IMR-90 (cell line): ENCODE results near the gene KANSL3. TPM values are rescaled to one million over a fixed set of nuclear protein-coding genes. Genes with fewer than 3 reads are reported as not detected.
A peak's percentile ranks its signal among the peaks of the same experiment; 100 is the strongest.

Source experiments
- ATAC-seq: fragments of 200-7000 bp; cut with Tn5 transposase; 2 replicates; pipeline ENCODE4 v1.9.1; 2020; ENCODE audit warnings: low read depth, mild to moderate bottlenecking, moderate library complexity
- BruUV-seq: library from RNA; stranded (reverse); fragments of 400-500 nt; replicated peaks from 2 replicates; lab custom pipeline; 2021; lab: Mats Ljungman, UMichigan
- CTCF ChIA-PET: fragments of 300-600 bp; formaldehyde crosslinking; extraction: SDS; loops from one replicate; lab custom pipeline; 2021; ENCODE audit warnings: antibody characterized with exemption; lab: Yijun Ruan, JAX
- POLR2A ChIA-PET: fragments of 300-600 bp; sonication (Branson Sonifier 250); formaldehyde crosslinking; loops from one replicate; lab custom pipeline; 2022; ENCODE audit warnings: antibody characterized with exemption; ENCODE audit not compliant: unreplicated experiment; lab: Charles Lee
- DNase-seq: peaks from one replicate; pipeline ENCODE4 v3.0.0; 2013
- H2AFZ ChIP-seq: replicated peaks from 2 replicates; pipeline ENCODE3; 2013; ENCODE audit warnings: low read length, mild to moderate bottlenecking; ENCODE audit not compliant: poor library complexity
- H2AK5ac ChIP-seq: 2 replicates; pipeline ENCODE4 v1.6.1; 2013; ENCODE audit warnings: low read depth, low read length, inconsistent platforms
- H2AK9ac ChIP-seq: replicated peaks from 2 replicates; pipeline ENCODE3; 2013; ENCODE audit warnings: mild to moderate bottlenecking, low read depth, low read length, moderate library complexity; ENCODE audit not compliant: poor library complexity
- H2BK120ac ChIP-seq: 2 replicates; pipeline ENCODE4 v1.6.1; 2013; ENCODE audit warnings: low read depth, low read length, inconsistent platforms
- H2BK15ac ChIP-seq: 3 replicates; pipeline ENCODE4 v1.6.1; 2013; ENCODE audit warnings: low read depth, low read length, inconsistent platforms
- H2BK20ac ChIP-seq: 2 replicates; pipeline ENCODE4 v1.6.1; 2013; ENCODE audit warnings: low read depth, mild to moderate bottlenecking, inconsistent platforms, low read length, moderate library complexity
- H2BK5ac ChIP-seq: 2 replicates; pipeline ENCODE4 v1.6.1; 2013; ENCODE audit warnings: mild to moderate bottlenecking, low read depth, low read length, inconsistent platforms; ENCODE audit not compliant: poor library complexity, severe bottlenecking
- H3K14ac ChIP-seq: replicated peaks from 2 replicates; pipeline ENCODE4 v1.6.1; 2013; ENCODE audit warnings: low read depth, low read length, inconsistent platforms
- H3K18ac ChIP-seq: 2 replicates; pipeline ENCODE4 v1.6.1; 2013; ENCODE audit warnings: low read depth, low read length, control low read depth
- H3K23ac ChIP-seq: 2 replicates; pipeline ENCODE4 v1.6.1; 2013; ENCODE audit warnings: low read depth, low read length, inconsistent platforms
- H3K27ac ChIP-seq: 2 replicates; pipeline ENCODE4 v1.5.1; 2013; ENCODE audit warnings: mild to moderate bottlenecking, control low read depth, low read length; ENCODE audit not compliant: insufficient read depth
- H3K27me3 ChIP-seq: 2 replicates; pipeline ENCODE4 v1.6.1; 2013; ENCODE audit warnings: low read length; ENCODE audit not compliant: control insufficient read depth, insufficient read depth
- H3K36me3 ChIP-seq: 2 replicates; pipeline ENCODE4 v1.6.1; 2013; ENCODE audit warnings: low read length, mixed read lengths; ENCODE audit not compliant: control insufficient read depth, insufficient read depth
- H3K4ac ChIP-seq: 2 replicates; pipeline ENCODE4 v1.6.1; 2013; ENCODE audit warnings: low read depth, low read length, inconsistent platforms
- H3K4me1 ChIP-seq: 2 replicates; pipeline ENCODE4 v1.6.1; 2013; ENCODE audit warnings: low read length, mixed read lengths; ENCODE audit not compliant: control insufficient read depth, insufficient read depth
- H3K4me2 ChIP-seq: 2 replicates; pipeline ENCODE4 v1.6.1; 2013; ENCODE audit warnings: low read depth, mild to moderate bottlenecking, control low read depth, low read length, moderate library complexity
- H3K4me3 ChIP-seq: 2 replicates; pipeline ENCODE4 v1.5.1; 2013; ENCODE audit warnings: low read depth, mild to moderate bottlenecking, control low read depth, low read length, moderate library complexity; ENCODE audit not compliant: insufficient read depth
- H3K56ac ChIP-seq: 2 replicates; pipeline ENCODE4 v1.6.1; 2013; ENCODE audit warnings: low read length, inconsistent platforms; ENCODE audit not compliant: insufficient read depth; ENCODE audit errors: extremely low read depth
- H3K79me1 ChIP-seq, 2 experiments: 2 replicates each; pipeline ENCODE4 v1.6.1; 2013; ENCODE audit warnings: low read length in 2 of 2, inconsistent platforms in 1 of 2, low read depth in 1 of 2
- H3K9ac ChIP-seq: 2 replicates; pipeline ENCODE4 v1.6.1; 2013; ENCODE audit warnings: low read depth, low read length, control low read depth
- H3K9me1 ChIP-seq: 2 replicates; pipeline ENCODE4 v1.6.1; 2013; ENCODE audit warnings: low read length, inconsistent platforms; ENCODE audit not compliant: insufficient read depth
- H3K9me3 ChIP-seq: 2 replicates; pipeline ENCODE4 v1.6.1; 2013; ENCODE audit warnings: low read length; ENCODE audit not compliant: control insufficient read depth, insufficient read depth
- H4K20me1 ChIP-seq: 2 replicates; pipeline ENCODE4 v1.6.1; 2013; ENCODE audit warnings: low read length, inconsistent platforms; ENCODE audit not compliant: insufficient read depth
- H4K5ac ChIP-seq: 2 replicates; pipeline ENCODE4 v1.6.1; 2013; ENCODE audit warnings: mild to moderate bottlenecking, low read depth, low read length, control low read depth
- H4K8ac ChIP-seq, 2 experiments: 2 replicates each; pipeline ENCODE4 v1.6.1; 2013; ENCODE audit warnings: low read depth in 2 of 2, low read length in 2 of 2, control low read depth in 1 of 2, inconsistent platforms in 1 of 2
- H4K91ac ChIP-seq: 2 replicates; pipeline ENCODE4 v1.6.1; 2013; ENCODE audit warnings: low read depth, low read length, inconsistent platforms; ENCODE audit not compliant: insufficient read depth
- BHLHE40 ChIP-seq: fragments of 150-350 bp; IDR thresholded peaks from 2 replicates; pipeline ENCODE4 v1.6.1; 2016; ENCODE audit warnings: mild to moderate bottlenecking, low read depth, low read length
- CEBPB ChIP-seq: IDR thresholded peaks from 2 replicates; pipeline ENCODE4 v1.6.1; 2012; ENCODE audit warnings: low read depth, low read length, improper control_type of control experiment
- CHD1 ChIP-seq: IDR thresholded peaks from 2 replicates; pipeline ENCODE4 v1.6.1; 2012; ENCODE audit warnings: low read depth, low read length, improper control_type of control experiment
- ELK1 ChIP-seq: fragments of 150-350 bp; IDR thresholded peaks from 2 replicates; pipeline ENCODE4 v1.6.1; 2016; ENCODE audit warnings: low read depth, mild to moderate bottlenecking, low read length, moderate library complexity, borderline replicate concordance
- FOS ChIP-seq: fragments of 150-350 bp; IDR thresholded peaks from 2 replicates; pipeline ENCODE4 v1.6.1; 2016; ENCODE audit warnings: low read depth, low read length
- MAFK ChIP-seq: IDR thresholded peaks from 2 replicates; pipeline ENCODE4 v1.6.1; 2012; ENCODE audit warnings: low read depth, low read length, improper control_type of control experiment
- MAZ ChIP-seq: IDR thresholded peaks from 2 replicates; pipeline ENCODE4 v1.6.1; 2012; ENCODE audit warnings: low read depth, mild to moderate bottlenecking, low read length, improper control_type of control experiment, moderate library complexity, borderline replicate concordance
- NFE2L2 ChIP-seq: fragments of 150-350 bp; IDR thresholded peaks from 2 replicates; pipeline ENCODE4 v1.6.1; 2016; ENCODE audit warnings: low read depth, mild to moderate bottlenecking, low read length
- POLR2A ChIP-seq: IDR thresholded peaks from 2 replicates; pipeline ENCODE4 v1.6.1; 2012; ENCODE audit warnings: mild to moderate bottlenecking, low read depth, low read length
- RAD21 ChIP-seq: IDR thresholded peaks from 2 replicates; pipeline ENCODE4 v1.6.1; 2012; ENCODE audit warnings: low read length, improper control_type of control experiment
- RCOR1 ChIP-seq: IDR thresholded peaks from 2 replicates; pipeline ENCODE4 v1.6.1; 2012; ENCODE audit warnings: mild to moderate bottlenecking, low read length, improper control_type of control experiment; ENCODE audit not compliant: insufficient replicate concordance
- RFX5 ChIP-seq: IDR thresholded peaks from 2 replicates; pipeline ENCODE4 v1.8.0; 2012; ENCODE audit warnings: low read depth, mild to moderate bottlenecking, low read length, moderate library complexity
- SMC3 ChIP-seq: fragments of 150-350 bp; IDR thresholded peaks from 2 replicates; pipeline ENCODE4 v1.6.1; 2016; ENCODE audit warnings: low read depth, mild to moderate bottlenecking, antibody characterized with exemption, low read length, moderate library complexity
- USF2 ChIP-seq: fragments of 150-350 bp; IDR thresholded peaks from 2 replicates; pipeline ENCODE4 v1.6.1; 2017; ENCODE audit warnings: mild to moderate bottlenecking, antibody characterized with exemption, low read length, low read depth
- WGBS, 2 experiments: methylation state at CpG; one replicate each; pipeline versions ENCODE4 v1.1.5 to v1.1.7; 2013; ENCODE audit warnings: missing lambda C conversion rate in 2 of 2; ENCODE audit not compliant: insufficient read length in 1 of 2; ENCODE audit errors: extremely low coverage in 2 of 2; 5-methylcytosine and 5-hydroxymethylcytosine counted together
- dilution Hi-C: fragments of 300-500 bp; cut with HindIII; formaldehyde crosslinking; loops from one replicate; pipeline ENCODE4 v1.14.3; 2018; ENCODE audit warnings: low sequenced_read_pairs; ENCODE audit not compliant: unreplicated experiment
- in situ Hi-C: fragments of 300-500 bp; cut with MboI; formaldehyde crosslinking; loops from 3 replicates; pipeline ENCODE4 v1.14.3; 2019; ENCODE audit warnings: low sequenced_read_pairs, inconsistent platforms, mixed read lengths
- intact Hi-C: fragments of 100-400 bp; cut with micrococcal nuclease; formaldehyde crosslinking; loops from 2 replicates; pipeline ENCODE4 v1.10.0; 2022
- polyA plus RNA-seq, 3 experiments: library from polyadenylated mRNA; depleted of rRNA; stranded (reverse); fragments of >200 nt; gene quantifications; 2 replicates each; pipeline ENCODE4 v1.2.3, GENCODE V29; 2012; ENCODE audit warnings: low replicate concordance in 1 of 3
- total RNA-seq: library from RNA; depleted of rRNA; stranded (reverse); fragments of >200 nt; gene quantifications from 2 replicates; pipeline ENCODE4 v1.2.3, GENCODE V29; 2012
- TF ChIP-seq, protein P1 (sequence below): conservative IDR thresholded peaks from 2 replicates; pipeline ENCODE4 v1.5.1; 2012; ENCODE audit warnings: mild to moderate bottlenecking, low read depth, low read length, improper control_type of control experiment

KANSL3 gene
- total and polyA plus RNA-seq, 2 of the 4 experiments (the other 2 are of a cell fraction) = 22.2 to 26.3 TPM

DNA sequence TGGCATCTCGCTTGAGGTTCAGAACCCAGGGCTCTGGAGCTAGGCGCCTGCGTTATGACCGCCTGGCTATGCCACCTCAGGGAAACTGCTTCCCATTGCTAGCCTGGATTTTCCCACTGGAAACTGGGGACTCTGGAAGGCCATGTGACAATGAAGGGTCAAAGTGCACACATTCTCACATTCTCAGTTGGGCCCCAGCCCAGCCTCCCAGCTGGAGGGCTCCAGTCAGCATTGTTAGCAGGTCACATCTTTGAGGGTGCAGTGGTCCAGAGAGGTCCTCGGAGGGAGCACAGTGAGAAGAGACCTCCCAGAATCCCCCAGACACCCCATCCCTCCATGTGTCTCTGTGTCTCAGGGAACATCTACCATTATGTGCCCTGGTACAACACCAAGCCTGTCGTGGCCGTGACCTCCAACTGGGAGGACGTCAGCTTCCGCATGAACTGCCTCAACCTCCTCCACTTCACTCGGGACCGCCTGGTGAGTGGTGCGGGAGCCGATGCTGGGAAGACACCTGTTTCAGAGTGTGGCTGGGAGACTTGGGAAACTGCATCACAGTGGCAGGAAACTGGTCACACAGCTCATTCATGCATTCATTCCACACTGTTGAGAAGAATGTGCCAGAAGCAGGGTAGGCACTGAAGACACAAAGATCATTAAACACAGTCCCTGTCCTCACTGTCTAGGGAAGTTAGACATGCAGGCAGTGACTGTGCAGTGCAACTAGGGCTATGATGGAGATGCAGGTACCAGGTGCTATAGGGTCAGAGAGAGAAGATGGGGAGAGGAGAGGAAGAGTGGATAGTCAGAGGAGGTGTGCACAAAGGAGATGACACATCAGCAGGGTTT lies 46.1 kb upstream of the KANSL3 start:
- ATAC-seq = no peak
- Histone ChIP-seq H3K4me1 (peaks cover 12% of the 10 kb centered on the region; the same call in 1 of the 2 replicates), H2AK5ac (no peak overlapping the region), H3K9me1 (no peaks in the 10 kb centered on the region), H3K4ac (no peak overlapping the region), H4K5ac (no peak overlapping the region), H2AK9ac (peak overlapping the region; percentile 65), H4K91ac (no peak overlapping the region), H3K36me3 (no peaks in the 10 kb centered on the region), H4K8ac (no peak overlapping the region), H2BK15ac (no peak overlapping the region), H3K27ac (no peak overlapping the region), H3K56ac (no peak overlapping the region), H2AFZ (peak overlapping the region; percentile 63), H3K9ac (no peak overlapping the region), H3K18ac (no peak overlapping the region), H3K79me1 (no peaks in the 10 kb centered on the region), H3K23ac (no peak overlapping the region; the same call in 1 of the 2 replicates), H2BK20ac (no peak overlapping the region), H2BK120ac (no peak overlapping the region), H3K9me3 (no peaks in the 10 kb centered on the region), H2BK5ac (no peak overlapping the region), H3K14ac (no peak overlapping the region), H3K27me3 (peaks cover 21% of the 10 kb centered on the region), H3K4me2 (no peak overlapping the region), H4K20me1 (no peaks in the 10 kb centered on the region), H3K4me3 (no peak overlapping the region)
- DNase-seq = no peak
- CTCF ChIA-PET = no interaction called here
- BruUV-seq = no TSS peak
- WGBS, 2 experiments = no CpG with 5 or more reads among the region's 13 CpGs
- POLR2A ChIA-PET = no interaction called here
- intact Hi-C loops = no loop called here
- dilution Hi-C loops = no loop called here
- in situ Hi-C loops = no loop called here
- TF ChIP-seq MAZ (no peak), MAFK (no peak), USF2 (no peak), RFX5 (no peak), RCOR1 (no peak), POLR2A (no peak), SMC3 (no peak), ELK1 (no peak), CEBPB (no peak), RAD21 (no peak), FOS (no peak), BHLHE40 (no peak), CHD1 (no peak), NFE2L2 (no peak)
- TF ChIP-seq, protein P1, sequence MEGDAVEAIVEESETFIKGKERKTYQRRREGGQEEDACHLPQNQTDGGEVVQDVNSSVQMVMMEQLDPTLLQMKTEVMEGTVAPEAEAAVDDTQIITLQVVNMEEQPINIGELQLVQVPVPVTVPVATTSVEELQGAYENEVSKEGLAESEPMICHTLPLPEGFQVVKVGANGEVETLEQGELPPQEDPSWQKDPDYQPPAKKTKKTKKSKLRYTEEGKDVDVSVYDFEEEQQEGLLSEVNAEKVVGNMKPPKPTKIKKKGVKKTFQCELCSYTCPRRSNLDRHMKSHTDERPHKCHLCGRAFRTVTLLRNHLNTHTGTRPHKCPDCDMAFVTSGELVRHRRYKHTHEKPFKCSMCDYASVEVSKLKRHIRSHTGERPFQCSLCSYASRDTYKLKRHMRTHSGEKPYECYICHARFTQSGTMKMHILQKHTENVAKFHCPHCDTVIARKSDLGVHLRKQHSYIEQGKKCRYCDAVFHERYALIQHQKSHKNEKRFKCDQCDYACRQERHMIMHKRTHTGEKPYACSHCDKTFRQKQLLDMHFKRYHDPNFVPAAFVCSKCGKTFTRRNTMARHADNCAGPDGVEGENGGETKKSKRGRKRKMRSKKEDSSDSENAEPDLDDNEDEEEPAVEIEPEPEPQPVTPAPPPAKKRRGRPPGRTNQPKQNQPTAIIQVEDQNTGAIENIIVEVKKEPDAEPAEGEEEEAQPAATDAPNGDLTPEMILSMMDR = no peak
